ENCODE results near the gene CCDC27.

Gene CCDC27

GRCh38 chr1:3762873-3763228 is 10.6 kb downstream of the CCDC27 start:
- H3K4me3 ChIP-seq (ENCODE audit: low read length): no peak overlapping the region
- TF ChIP-seq CTCF (IDR thresholded peaks at IDR 0.05; ENCODE audit: insufficient read depth, low read depth, low read length, missing control alignments): no peak
- DNase-seq (ENCODE audit: low read depth): no peak

DNA sequence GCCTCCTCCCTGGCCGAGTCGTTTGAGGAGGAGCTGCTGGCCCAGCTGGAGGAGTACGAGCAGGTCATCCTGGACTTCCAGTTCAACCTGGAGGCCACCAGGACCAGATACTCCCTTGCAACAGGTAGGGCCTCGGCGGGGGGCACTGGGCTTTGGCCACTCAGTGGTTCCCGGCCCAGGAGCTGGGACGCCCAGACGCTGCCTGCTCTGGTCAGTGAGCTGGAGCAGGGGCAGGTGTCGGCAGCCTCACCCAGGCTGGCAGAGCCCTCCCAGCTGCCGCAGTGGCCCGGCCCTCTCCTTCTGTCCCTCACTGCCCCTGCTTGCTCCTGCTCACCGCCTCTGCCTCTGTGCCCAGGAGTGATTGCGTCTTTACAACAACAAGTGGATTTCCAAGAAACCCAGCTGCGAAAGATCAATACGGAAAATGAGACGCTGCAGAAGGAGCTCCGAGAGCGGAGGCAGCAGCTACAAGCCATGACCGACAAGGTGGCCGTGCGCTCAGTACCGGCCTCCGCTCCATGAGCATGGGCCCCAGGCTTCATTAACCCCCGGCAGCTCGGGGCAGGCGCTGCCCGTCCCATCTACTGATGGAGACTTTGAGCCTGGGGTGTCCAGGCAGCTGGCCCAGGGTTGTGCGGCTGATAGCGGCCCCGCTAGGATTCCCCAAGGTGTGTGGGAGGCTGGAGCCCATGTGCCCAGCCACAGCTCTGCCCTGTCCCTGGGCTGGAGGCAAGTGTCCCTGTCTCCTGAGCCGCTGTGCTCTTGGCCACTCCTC is 11.3 kb downstream of the CCDC27 start:
- H3K4me3 ChIP-seq (ENCODE audit: low read length): no peak overlapping the region
- DNase-seq (ENCODE audit: low read depth): no peak
- no peak for TF ChIP-seq CTCF (IDR thresholded peaks at IDR 0.05; ENCODE audit: insufficient read depth, low read depth, low read length, missing control alignments)

- DNase-seq (ENCODE audit: low read depth): no peak
- no peak for TF ChIP-seq CTCF (IDR thresholded peaks at IDR 0.05; ENCODE audit: insufficient read depth, low read depth, low read length, missing control alignments)
- no peak overlapping the region for H3K4me3 ChIP-seq (ENCODE audit: low read length)
Measured at GRCh38 chr1:3767328-3767925, 15.2 kb downstream of the CCDC27 start.

DNA sequence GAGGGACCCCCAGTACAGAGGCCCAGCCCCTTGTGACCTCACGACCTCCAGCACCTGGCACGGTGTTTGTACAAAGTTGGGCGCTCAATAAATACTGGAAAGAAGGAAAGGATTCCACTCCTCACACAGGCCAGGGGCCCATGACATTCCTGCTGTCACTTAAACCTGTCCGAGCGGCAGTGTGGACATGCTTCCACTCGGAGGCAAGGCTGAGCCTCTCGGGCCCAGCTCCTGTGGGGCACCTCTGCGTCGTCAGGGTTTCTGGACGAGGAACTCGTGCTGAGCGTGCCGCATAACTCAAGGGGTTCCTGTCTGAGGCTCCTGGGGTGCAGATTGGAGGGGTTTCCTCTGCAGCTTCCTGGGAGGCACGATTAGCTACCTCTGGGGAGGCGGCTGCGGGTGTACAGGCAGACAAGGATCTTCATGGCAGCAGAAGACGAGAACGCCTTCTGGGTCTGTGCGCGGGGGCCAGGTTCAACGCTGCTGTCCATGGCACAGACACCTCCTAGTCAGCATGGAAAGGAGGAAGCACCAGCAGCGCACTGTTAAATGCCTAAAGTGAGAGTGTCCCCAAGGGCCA is 16.7 kb downstream of the CCDC27 start:
- no peak for DNase-seq (ENCODE audit: low read depth)
- TF ChIP-seq CTCF (IDR thresholded peaks at IDR 0.05; ENCODE audit: insufficient read depth, low read depth, low read length, missing control alignments): no peak
- no peak overlapping the region for H3K4me3 ChIP-seq (ENCODE audit: low read length)

DNA sequence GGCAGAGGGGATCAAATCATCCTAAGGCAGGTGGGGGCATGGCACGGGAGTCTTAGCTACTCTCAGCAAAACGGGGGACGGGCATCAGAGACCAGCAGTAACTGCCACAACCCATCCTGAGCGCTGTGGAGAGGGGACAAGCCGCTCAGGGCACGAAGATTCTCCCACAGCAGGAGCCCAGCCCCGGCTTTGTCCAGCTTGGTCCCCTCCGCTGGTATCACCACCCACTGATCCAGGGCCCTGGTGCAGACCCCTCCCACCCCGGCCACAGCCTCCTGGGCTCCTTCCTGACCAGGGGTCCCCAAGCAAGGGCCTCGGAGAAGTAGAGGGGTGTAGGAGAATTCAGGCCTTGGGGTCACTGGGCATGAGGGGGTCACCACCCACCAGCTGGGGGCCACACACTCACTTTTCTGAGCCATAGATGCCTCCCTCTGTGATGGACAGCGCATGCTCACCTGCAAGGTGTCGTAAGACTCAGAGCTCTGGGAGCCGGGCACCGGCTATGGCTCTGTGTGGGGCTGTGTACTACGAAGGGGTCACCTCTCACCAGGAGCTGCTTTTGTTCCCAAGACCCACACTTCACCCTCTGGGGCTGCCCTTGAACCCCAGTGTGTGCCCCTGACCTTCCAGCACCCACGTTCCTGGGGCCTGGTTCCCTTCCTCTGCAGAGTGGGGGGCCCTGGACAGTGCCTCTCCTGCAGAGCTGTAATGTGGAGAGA is 18.0 kb downstream of the CCDC27 start:
- no peak for DNase-seq (ENCODE audit: low read depth)
- no peak for TF ChIP-seq CTCF (IDR thresholded peaks at IDR 0.05; ENCODE audit: insufficient read depth, low read depth, low read length, missing control alignments)
- H3K4me3 ChIP-seq (ENCODE audit: low read length): no peak overlapping the region

- H3K4me3 ChIP-seq (ENCODE audit: low read length): peak overlapping the region; percentile 44
- no peak for DNase-seq (ENCODE audit: low read depth)
- TF ChIP-seq CTCF (IDR thresholded peaks at IDR 0.05; ENCODE audit: insufficient read depth, low read depth, low read length, missing control alignments): no peak
Measured at GRCh38 chr1:3771108-3772026, 19.1 kb downstream of the CCDC27 start.
